ENCODE results near the gene STX1B. TPM values are rescaled to one million over a fixed set of nuclear protein-coding genes. Genes with fewer than 3 reads are reported as not detected.

STX1B gene
- total RNA-seq, 1 experiment from 2014 or later, result 11.0 TPM

- Histone ChIP-seq H4K8ac (replicated peaks; ENCODE audit: insufficient read length, low read depth, low read length) (no peak overlapping the region), H4K91ac (ENCODE audit: insufficient read length, low read depth, low read length) (no peak overlapping the region), H3K4ac (ENCODE audit: low read depth, low read length) (no peak overlapping the region), H4K5ac (ENCODE audit: insufficient read length, low read depth, low read length) (no peak overlapping the region), H3K23me2 (ENCODE audit: insufficient read length, low read depth, low read length, poor library complexity, severe bottlenecking) (peaks cover 12% of the 10 kb centered on the region), H3K4me2 (ENCODE audit: insufficient read depth, insufficient read length, low read length) (no peak overlapping the region), H3K27ac (ENCODE audit: insufficient read length, low read depth, low read length) (no peak overlapping the region), H3T11ph (ENCODE audit: low read length) (no peak overlapping the region), H3K27me3 (ENCODE audit: insufficient read depth, low read length) (no peaks in the 10 kb centered on the region), H2BK15ac (ENCODE audit: low read depth, low read length) (no peak overlapping the region), H3K79me2 (ENCODE audit: insufficient read depth, low read length) (no peaks in the 10 kb centered on the region), H2BK5ac (ENCODE audit: insufficient read length, low read length) (no peak overlapping the region), H3K79me1 (ENCODE audit: insufficient read depth, low read depth, low read length, poor library complexity, severe bottlenecking) (no peaks in the 10 kb centered on the region), H2BK20ac (ENCODE audit: low read depth, low read length, poor library complexity, severe bottlenecking) (no peak overlapping the region), H3K56ac (ENCODE audit: insufficient read length, low read depth, low read length) (no peak overlapping the region), H4K20me1 (ENCODE audit: control insufficient read depth, insufficient read depth, insufficient read length) (no peaks in the 10 kb centered on the region), H3K23ac (ENCODE audit: insufficient read length, low read depth, low read length) (no peak overlapping the region), H2BK120ac (ENCODE audit: low read depth, low read length, poor library complexity, severe bottlenecking) (no peak overlapping the region), H3K9ac (ENCODE audit: extremely low read depth, insufficient read length, low read length) (no peak overlapping the region), H3K18ac (ENCODE audit: insufficient read length, low read depth, low read length) (no peak overlapping the region), H2AFZ (ENCODE audit: low read length) (no peak overlapping the region), H3K14ac (ENCODE audit: insufficient read depth, low read length) (no peak overlapping the region), H3K9me3 (ENCODE audit: control insufficient read depth, low read depth, low read length) (no peaks in the 10 kb centered on the region), H2BK12ac (ENCODE audit: insufficient read length, low read depth, low read length) (no peak overlapping the region), H2AK5ac (ENCODE audit: insufficient read length, low read length) (no peak overlapping the region), H3K4me1 (ENCODE audit: insufficient read depth, low read length) (no peaks in the 10 kb centered on the region)
- H3K9me3 Mint-ChIP-seq, result no peaks in the 10 kb centered on the region
- WGBS (ENCODE audit: extremely low coverage, insufficient read length, low lambda C conversion rate), result no CpG with 5 or more reads among the region's 29 CpGs
- DNase-seq, result no peak
- H3K27ac Mint-ChIP-seq, result peak overlapping the region in 1 of 3 experiments; percentile 27; a peak in 2 of 7 replicates
- H3K4me3 Mint-ChIP-seq, result no peak overlapping the region
- H3K36me3 Mint-ChIP-seq (ENCODE audit: insufficient read depth in 1 of 3, low read depth in 3 of 3), result peaks cover 0 to 9% (median 2%) of the 10 kb centered on the region in 3 experiments; a peak in 2 of 7 replicates
- H3K4me1 Mint-ChIP-seq, result peaks cover 12 to 18% of the 10 kb centered on the region in 2 experiments
- peaks cover 6% of the 10 kb centered on the region for H3K27me3 Mint-ChIP-seq (ENCODE audit: low read depth)
- TF ChIP-seq CTCF (conservative IDR thresholded peaks at IDR 0.05), result no peak
Observed at GRCh38 chr16:30992931-30993816, 17.3 kb downstream of the STX1B start.
